Prostate gland (tissue), 2 donors: ENCODE data around the gene WARS2.

ENCODE experiments used
- POLR2A ChIP-seq: fragments of 450-650 bp; IDR thresholded peaks from one replicate; pipeline ENCODE4 v1.6.1; 2016; ENCODE audit warnings: antibody characterized with exemption, mild to moderate bottlenecking
- TF ChIP-seq, protein P1 (sequence below), 4 experiments: fragments of 200-600 bp in 2 of 4; fragments of 450-650 bp in 2 of 4; sonication (generic) in 2 of 4; IDR thresholded peaks; 1 replicate in 3 of 4; 2 replicates in 1 of 4; pipeline ENCODE4 v1.5.1; 2016 to 2019; ENCODE audit warnings: antibody characterized with exemption in 4 of 4, mild to moderate bottlenecking in 2 of 4, moderate library complexity in 2 of 4

DNA sequence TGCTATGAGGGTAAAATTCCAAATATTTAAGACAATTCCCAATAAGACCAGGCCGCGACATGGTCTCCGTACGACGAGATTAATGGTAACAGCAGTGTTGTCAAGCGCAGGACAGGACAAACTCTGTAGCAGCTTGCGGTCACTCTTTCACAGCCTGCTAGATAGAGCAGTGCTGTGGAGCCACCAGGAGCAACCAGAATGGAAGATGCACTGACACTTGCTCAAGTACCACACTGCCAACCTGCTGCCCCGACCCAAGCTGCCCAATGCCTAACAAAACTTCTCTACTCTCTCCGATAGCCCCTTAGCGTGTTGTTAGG lies 636 bp downstream of the WARS2 start:
- TF ChIP-seq, protein P1, sequence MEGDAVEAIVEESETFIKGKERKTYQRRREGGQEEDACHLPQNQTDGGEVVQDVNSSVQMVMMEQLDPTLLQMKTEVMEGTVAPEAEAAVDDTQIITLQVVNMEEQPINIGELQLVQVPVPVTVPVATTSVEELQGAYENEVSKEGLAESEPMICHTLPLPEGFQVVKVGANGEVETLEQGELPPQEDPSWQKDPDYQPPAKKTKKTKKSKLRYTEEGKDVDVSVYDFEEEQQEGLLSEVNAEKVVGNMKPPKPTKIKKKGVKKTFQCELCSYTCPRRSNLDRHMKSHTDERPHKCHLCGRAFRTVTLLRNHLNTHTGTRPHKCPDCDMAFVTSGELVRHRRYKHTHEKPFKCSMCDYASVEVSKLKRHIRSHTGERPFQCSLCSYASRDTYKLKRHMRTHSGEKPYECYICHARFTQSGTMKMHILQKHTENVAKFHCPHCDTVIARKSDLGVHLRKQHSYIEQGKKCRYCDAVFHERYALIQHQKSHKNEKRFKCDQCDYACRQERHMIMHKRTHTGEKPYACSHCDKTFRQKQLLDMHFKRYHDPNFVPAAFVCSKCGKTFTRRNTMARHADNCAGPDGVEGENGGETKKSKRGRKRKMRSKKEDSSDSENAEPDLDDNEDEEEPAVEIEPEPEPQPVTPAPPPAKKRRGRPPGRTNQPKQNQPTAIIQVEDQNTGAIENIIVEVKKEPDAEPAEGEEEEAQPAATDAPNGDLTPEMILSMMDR (IDR thresholded peaks at IDR 0.05), result no peak
- TF ChIP-seq POLR2A, result no peak
